Rectal smooth muscle tissue (tissue), 1 donor: ENCODE data around the gene SH3BP2.

Experiments used
- H3K27ac ChIP-seq: one replicate; pipeline ENCODE4 v1.7.0; 2013; ENCODE audit warnings: low read depth, low read length, inconsistent platforms
- H3K27me3 ChIP-seq: one replicate; pipeline ENCODE4 v1.7.0; 2013; ENCODE audit warnings: low read length; ENCODE audit not compliant: control insufficient read depth, insufficient read depth
- H3K36me3 ChIP-seq: one replicate; pipeline ENCODE4 v1.7.0; 2013; ENCODE audit warnings: low read length; ENCODE audit not compliant: control insufficient read depth, insufficient read depth
- H3K4me1 ChIP-seq: one replicate; pipeline ENCODE4 v1.7.0; 2013; ENCODE audit warnings: low read length; ENCODE audit not compliant: control insufficient read depth, insufficient read depth
- H3K4me3 ChIP-seq: one replicate; pipeline ENCODE4 v1.7.0; 2013; ENCODE audit warnings: low read length
- H3K9ac ChIP-seq: one replicate; pipeline ENCODE4 v1.7.0; 2013; ENCODE audit warnings: low read length

SH3BP2 gene

GRCh38 chr4:2805712-2806389 is 13.0 kb downstream of the SH3BP2 start:
- Histone ChIP-seq H3K4me1 (peaks cover 16% of the 10 kb centered on the region), H3K27ac (peak overlapping the region; percentile 21), H3K9ac (peak overlapping the region; percentile 49), H3K27me3 (no peaks in the 10 kb centered on the region), H3K4me3 (no peak overlapping the region), H3K36me3 (no peaks in the 10 kb centered on the region)

- Histone ChIP-seq H3K27ac (no peak overlapping the region), H3K4me3 (peak overlapping the region; percentile 40), H3K4me1 (peaks cover 9% of the 10 kb centered on the region), H3K36me3 (no peaks in the 10 kb centered on the region), H3K27me3 (no peaks in the 10 kb centered on the region), H3K9ac (peak overlapping the region; percentile 49)
Measured at GRCh38 chr4:2806390-2807355, 13.8 kb downstream of the SH3BP2 start.

GRCh38 chr4:2807571-2807970 is 14.7 kb downstream of the SH3BP2 start:
- no peaks in the 10 kb centered on the region for H3K27me3 ChIP-seq
- H3K9ac ChIP-seq: no peak overlapping the region
- no peak overlapping the region for H3K27ac ChIP-seq
- H3K4me1 ChIP-seq: peaks cover 9% of the 10 kb centered on the region
- no peaks in the 10 kb centered on the region for H3K36me3 ChIP-seq
- no peak overlapping the region for H3K4me3 ChIP-seq

DNA sequence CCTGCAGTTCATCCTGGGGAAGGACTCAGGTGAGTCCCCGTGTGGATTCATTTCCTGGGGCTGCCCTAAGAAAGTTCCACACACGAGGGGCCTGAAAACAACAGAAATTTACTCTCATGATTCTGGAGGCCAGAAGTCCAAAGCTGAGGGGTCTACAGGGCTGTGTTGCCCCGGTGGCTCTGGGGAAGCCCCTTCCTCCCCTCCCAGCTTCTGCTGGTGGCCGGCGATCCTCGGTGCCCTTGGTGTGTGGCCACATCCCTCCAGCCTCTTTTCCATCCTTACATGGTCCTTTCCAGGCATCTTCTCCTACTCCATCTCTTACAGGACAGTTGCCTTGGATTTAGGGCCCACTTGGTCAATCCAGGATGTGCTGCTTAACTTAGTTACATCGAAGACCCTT is 15.1 kb downstream of the SH3BP2 start:
- peaks cover 9% of the 10 kb centered on the region for H3K4me1 ChIP-seq
- H3K9ac ChIP-seq: no peak overlapping the region
- H3K27me3 ChIP-seq: no peaks in the 10 kb centered on the region
- no peak overlapping the region for H3K4me3 ChIP-seq
- no peak overlapping the region for H3K27ac ChIP-seq
- H3K36me3 ChIP-seq: no peaks in the 10 kb centered on the region

DNA sequence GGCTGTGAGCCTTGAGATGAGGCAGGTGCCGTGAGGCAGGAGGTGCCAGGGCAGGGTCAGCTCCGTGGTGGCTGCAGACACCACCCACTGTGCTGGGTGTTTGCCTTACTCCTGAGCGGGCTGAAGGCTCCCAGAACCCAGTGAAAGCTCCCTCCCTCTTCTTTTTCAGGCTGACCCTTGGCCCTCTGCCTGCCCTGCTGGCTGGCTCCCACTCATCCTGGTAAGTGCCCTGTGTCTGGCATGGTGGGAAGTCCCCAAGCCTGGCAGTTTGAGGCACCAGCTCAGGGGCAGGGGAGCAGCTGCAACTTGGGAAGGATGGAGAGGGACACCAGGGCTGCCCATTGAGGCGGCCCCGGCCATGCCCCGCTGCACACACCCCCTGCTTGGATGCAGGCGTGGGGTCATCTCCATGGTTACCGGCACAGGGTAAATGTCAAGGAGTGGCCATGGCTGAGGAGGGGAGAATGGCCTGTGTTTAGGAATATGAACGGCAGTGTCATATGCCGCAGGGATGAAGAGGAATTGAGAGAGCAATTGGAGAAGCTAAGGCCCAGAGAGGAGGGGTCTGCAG is 16.8 kb downstream of the SH3BP2 start:
- H3K27me3 ChIP-seq: no peaks in the 10 kb centered on the region
- peaks cover 9% of the 10 kb centered on the region for H3K4me1 ChIP-seq
- H3K4me3 ChIP-seq: no peak overlapping the region
- no peaks in the 10 kb centered on the region for H3K36me3 ChIP-seq
- no peak overlapping the region for H3K9ac ChIP-seq
- H3K27ac ChIP-seq: no peak overlapping the region

- Histone ChIP-seq H3K9ac (no peak overlapping the region), H3K27me3 (no peaks in the 10 kb centered on the region), H3K36me3 (no peaks in the 10 kb centered on the region), H3K4me3 (no peak overlapping the region), H3K27ac (no peak overlapping the region), H3K4me1 (peaks cover 9% of the 10 kb centered on the region)
Measured at GRCh38 chr4:2810388-2810787, 17.5 kb downstream of the SH3BP2 start.

DNA sequence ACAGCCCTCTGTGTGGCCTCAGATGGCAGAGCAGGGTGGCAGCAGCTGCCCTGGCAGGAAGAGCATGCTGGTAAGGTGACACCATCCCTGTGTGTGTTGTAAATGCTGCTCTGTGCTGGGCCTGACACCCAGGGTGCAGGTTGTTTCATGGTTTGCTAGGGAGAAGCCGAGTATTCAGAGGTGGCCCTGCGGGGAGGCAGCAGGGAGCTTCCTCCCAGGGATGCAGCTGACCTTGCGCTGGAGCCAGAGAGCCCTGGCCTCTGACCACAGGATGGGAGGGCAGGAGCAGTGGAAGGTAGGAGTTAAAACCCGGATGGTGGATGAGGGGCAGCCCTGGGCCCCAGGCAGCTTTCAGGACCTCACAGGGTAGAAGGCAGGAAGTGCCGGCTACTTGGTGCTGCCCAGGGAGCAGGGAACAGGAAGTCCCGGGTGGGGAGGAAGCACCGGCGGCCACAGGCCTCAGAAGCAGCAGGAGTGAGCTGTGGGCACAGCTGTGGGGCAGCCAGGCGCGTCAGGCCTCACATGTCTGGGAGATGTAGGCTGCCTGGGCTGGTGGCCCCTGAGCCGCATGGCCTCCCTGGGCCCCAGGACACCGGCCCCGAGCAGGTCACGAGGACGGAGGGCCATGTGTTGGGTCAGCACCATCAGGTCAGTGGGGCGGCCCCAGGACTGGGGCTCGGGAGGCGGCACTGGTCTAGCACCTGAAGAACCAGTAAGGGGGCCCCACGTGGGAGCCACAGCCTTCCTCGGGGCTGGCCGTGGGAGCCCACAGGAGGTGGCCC is 19.1 kb downstream of the SH3BP2 start:
- Histone ChIP-seq H3K9ac (peak overlapping the region; percentile 29), H3K27ac (peak overlapping the region; percentile 47), H3K27me3 (no peaks in the 10 kb centered on the region), H3K36me3 (no peaks in the 10 kb centered on the region), H3K4me1 (peaks cover 5% of the 10 kb centered on the region), H3K4me3 (peak overlapping the region; percentile 45)

GRCh38 chr4:2812612-2813354 is 19.9 kb downstream of the SH3BP2 start:
- H3K36me3 ChIP-seq: no peaks in the 10 kb centered on the region
- H3K4me1 ChIP-seq: no peaks in the 10 kb centered on the region
- peak overlapping the region; percentile 49 for H3K4me3 ChIP-seq
- H3K27me3 ChIP-seq: no peaks in the 10 kb centered on the region
- H3K27ac ChIP-seq: peak overlapping the region; percentile 47
- peak overlapping the region; percentile 19 for H3K9ac ChIP-seq

GRCh38 chr4:2813446-2814405 is 20.8 kb downstream of the SH3BP2 start:
- peak overlapping the region; percentile 49 for H3K4me3 ChIP-seq
- H3K27me3 ChIP-seq: no peaks in the 10 kb centered on the region
- H3K27ac ChIP-seq: no peak overlapping the region
- H3K36me3 ChIP-seq: no peaks in the 10 kb centered on the region
- H3K4me1 ChIP-seq: no peaks in the 10 kb centered on the region
- no peak overlapping the region for H3K9ac ChIP-seq

DNA sequence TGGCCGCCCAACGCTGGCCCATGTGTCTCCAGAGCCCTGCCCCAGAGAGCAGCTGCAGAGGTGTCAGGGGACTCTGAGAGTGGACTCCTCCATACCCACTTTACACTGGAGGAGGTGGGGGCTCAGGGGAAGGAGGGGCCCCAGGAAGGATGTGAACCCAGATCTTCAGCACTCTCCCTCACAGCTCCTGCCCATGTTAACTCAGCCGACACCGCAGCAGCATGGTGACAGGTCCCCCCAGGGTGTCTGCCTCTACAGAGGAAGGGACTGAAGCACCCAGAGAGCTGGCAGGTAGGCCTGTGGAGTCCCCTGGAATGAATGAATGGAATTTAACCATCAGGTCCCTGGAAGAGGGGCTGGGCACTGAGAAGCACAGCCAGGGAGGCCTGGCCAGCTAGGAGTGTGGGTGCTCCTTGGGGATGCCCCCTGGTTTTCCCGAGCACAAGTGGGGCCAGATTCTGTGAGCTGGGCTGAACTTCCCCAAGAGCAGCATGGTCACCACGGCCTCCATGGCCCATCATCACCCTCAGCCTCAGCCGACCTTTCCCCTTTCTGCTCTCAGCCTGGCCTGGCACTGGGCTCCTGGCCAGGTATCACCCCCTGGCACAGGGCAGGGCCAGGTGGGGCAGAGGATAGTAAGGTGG is 21.9 kb downstream of the SH3BP2 start:
- no peak overlapping the region for H3K27ac ChIP-seq
- no peaks in the 10 kb centered on the region for H3K27me3 ChIP-seq
- no peaks in the 10 kb centered on the region for H3K36me3 ChIP-seq
- H3K4me3 ChIP-seq: no peak overlapping the region
- H3K4me1 ChIP-seq: no peaks in the 10 kb centered on the region
- H3K9ac ChIP-seq: no peak overlapping the region
